ENCODE data around the gene WNT3A.

Gene WNT3A

DNA sequence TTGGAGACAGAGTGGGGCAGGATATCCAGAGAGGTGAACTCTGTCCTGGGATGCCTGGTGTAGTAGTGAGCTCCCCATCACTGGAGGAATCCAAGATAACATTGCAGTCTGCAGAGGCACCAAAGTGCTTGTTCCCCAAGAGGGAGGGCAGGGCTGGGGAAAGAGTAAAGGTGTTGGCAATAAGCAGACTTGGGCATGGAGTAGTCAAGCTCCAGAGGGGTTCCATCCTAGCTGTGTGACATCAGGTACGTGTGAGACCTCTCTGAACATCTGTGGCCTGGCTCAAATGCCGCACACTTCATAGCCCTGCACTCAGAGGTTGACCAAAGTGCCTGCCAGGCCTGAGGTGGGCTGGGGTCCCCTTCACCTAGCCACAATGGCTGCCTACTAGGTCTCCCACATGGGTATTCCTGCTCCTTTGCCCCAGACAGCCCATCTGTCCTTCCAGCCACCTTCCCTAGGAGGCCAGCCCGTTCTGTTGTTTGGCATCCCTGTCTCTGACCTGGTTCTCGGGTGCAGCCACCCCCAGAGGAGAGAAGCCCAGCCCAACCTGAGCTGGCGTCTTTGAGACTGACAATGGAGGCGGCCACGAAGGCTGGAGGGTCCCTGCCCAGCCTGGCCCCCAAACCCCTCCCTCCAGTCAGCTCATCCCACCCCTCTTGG, 72.9 kb downstream of the WNT3A start:
- H3K4me3 ChIP-seq (ENCODE audit: low read depth, low read length): no peak overlapping the region
- no peak for DNase-seq
- no peak overlapping the region for H3K27ac ChIP-seq
- H3K36me3 ChIP-seq: peaks cover 3% of the 10 kb centered on the region
- H3K27me3 ChIP-seq (ENCODE audit: insufficient read depth, low read depth, severe bottlenecking): no peaks in the 10 kb centered on the region
- TF ChIP-seq, protein P1, sequence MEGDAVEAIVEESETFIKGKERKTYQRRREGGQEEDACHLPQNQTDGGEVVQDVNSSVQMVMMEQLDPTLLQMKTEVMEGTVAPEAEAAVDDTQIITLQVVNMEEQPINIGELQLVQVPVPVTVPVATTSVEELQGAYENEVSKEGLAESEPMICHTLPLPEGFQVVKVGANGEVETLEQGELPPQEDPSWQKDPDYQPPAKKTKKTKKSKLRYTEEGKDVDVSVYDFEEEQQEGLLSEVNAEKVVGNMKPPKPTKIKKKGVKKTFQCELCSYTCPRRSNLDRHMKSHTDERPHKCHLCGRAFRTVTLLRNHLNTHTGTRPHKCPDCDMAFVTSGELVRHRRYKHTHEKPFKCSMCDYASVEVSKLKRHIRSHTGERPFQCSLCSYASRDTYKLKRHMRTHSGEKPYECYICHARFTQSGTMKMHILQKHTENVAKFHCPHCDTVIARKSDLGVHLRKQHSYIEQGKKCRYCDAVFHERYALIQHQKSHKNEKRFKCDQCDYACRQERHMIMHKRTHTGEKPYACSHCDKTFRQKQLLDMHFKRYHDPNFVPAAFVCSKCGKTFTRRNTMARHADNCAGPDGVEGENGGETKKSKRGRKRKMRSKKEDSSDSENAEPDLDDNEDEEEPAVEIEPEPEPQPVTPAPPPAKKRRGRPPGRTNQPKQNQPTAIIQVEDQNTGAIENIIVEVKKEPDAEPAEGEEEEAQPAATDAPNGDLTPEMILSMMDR (IDR thresholded peaks at IDR 0.05; ENCODE audit: low read depth, low read length): no peak
- no peaks in the 10 kb centered on the region for H3K9me3 ChIP-seq (ENCODE audit: severe bottlenecking)

DNA sequence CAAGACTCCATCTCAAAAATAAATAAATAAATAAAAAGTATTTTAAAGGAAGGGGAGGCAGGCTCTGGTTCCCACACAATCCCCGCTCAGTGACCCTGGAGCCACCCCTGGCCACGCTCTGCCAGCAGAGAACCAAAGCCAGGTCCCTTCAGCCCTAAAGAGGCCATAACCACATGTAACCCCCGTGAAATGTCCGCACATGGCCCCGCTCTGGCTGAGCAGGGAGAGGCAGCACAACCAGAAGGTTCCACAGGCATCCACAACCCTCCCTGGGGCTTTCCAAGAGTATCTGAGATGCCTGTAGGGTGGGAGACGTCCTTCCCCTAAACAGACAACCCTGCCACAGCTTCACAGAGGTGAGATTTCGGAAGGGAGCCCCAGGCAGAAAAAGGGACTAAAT, 74.3 kb downstream of the WNT3A start:
- H3K27ac ChIP-seq: no peak overlapping the region
- no peak for DNase-seq
- no peak overlapping the region for H3K4me3 ChIP-seq (ENCODE audit: low read depth, low read length)
- H3K27me3 ChIP-seq (ENCODE audit: insufficient read depth, low read depth, severe bottlenecking): no peaks in the 10 kb centered on the region
- no peaks in the 10 kb centered on the region for H3K9me3 ChIP-seq (ENCODE audit: severe bottlenecking)
- TF ChIP-seq, protein P1 (IDR thresholded peaks at IDR 0.05; ENCODE audit: low read depth, low read length): no peak
- peaks cover 3% of the 10 kb centered on the region for H3K36me3 ChIP-seq

DNA sequence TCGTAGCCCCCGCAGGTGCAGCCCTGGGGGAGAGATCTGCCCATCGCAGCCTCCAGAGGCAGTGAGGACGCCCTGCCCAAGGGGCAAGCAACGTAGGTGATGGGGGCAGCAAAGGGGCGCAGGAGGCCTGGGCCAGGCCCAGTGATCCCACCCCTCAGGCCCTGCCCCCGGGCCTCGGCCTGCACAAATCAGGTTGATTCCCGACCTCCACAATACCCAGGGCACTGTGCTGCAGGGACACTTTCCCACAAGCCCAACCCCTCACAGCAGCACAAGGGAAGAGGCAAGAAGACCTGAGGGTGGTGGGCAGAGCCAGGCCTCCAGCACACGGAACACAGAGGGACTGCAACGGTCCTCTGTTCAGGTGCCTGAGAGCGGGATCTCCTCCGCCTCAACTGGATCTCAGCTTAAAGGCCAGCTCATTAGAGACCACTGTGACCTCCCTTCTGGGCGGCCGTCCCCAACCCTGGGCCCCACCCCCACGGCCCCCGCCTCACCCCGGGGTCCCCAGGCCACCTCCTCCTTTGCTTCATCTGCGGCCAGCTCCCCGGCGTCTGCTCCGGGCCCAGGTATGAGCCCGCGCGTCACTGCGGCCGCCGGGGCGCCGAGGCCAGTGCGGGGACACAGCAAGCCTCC, 74.9 kb downstream of the WNT3A start:
- DNase-seq: no peak

DNA sequence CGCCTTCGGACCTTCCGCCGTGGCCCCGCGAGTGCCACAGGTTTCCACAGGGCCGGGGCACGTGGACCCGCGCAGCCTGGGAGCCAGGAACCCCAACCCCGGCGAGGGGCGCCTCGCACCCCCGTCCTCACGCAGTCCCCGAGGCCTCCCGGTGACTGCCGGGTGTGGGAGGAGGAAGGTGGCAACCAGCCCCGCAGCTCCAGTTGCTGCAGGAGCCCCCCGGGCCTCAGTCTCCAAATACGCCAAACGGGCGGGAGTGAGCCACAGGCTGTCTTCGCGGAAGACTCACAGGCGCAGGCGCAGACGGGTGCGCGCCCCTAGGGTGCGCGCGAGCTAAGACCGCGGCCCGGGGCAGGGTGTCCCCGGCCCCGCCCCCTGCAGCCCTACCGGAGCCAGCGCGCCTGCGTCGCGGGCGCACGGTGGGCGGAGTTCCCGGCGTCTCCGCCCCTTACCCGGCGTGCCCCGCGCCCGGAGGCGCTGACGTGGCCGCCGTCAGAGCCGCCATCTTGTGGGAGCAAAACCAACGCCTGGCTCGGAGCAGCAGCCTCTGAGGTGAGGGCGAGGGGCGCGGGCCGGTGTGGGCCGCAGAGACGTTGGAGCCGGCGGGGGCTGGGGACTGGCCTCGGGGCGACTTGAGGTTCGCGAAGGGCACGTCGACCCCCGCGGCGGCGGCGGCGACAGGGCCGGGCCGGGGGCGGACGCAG, 75.6 kb downstream of the WNT3A start, which contains the start of gene ARF1:
TSS of gene ARF1 (plus strand) at position 495 of the 704 bp plus-strand sequence. CDS start 14,407 bp downstream, outside the sequence.
- TF ChIP-seq, protein P1 (IDR thresholded peaks at IDR 0.05; ENCODE audit: low read depth, low read length): no peak
- DNase-seq: peak; percentile 72
- Histone ChIP-seq H3K36me3 (peaks cover 3% of the 10 kb centered on the region), H3K4me3 (ENCODE audit: low read depth, low read length) (peak within 1 kb of the TSS; percentile 85), H3K9me3 (ENCODE audit: severe bottlenecking) (no peaks in the 10 kb centered on the region), H3K27ac (peak within 1 kb of the TSS; percentile 83), H3K27me3 (ENCODE audit: insufficient read depth, low read depth, severe bottlenecking) (no peaks in the 10 kb centered on the region)

More for the DNA sequence above, 74.9 kb downstream of the WNT3A start:
- Histone ChIP-seq H3K36me3 (peaks cover 3% of the 10 kb centered on the region), H3K4me3 (ENCODE audit: low read depth, low read length) (peak overlapping the region; percentile 69), H3K9me3 (ENCODE audit: severe bottlenecking) (no peaks in the 10 kb centered on the region), H3K27ac (peak overlapping the region; percentile 76), H3K27me3 (ENCODE audit: insufficient read depth, low read depth, severe bottlenecking) (no peaks in the 10 kb centered on the region)
- TF ChIP-seq, protein P1 (IDR thresholded peaks at IDR 0.05; ENCODE audit: low read depth, low read length): no peak

DNA sequence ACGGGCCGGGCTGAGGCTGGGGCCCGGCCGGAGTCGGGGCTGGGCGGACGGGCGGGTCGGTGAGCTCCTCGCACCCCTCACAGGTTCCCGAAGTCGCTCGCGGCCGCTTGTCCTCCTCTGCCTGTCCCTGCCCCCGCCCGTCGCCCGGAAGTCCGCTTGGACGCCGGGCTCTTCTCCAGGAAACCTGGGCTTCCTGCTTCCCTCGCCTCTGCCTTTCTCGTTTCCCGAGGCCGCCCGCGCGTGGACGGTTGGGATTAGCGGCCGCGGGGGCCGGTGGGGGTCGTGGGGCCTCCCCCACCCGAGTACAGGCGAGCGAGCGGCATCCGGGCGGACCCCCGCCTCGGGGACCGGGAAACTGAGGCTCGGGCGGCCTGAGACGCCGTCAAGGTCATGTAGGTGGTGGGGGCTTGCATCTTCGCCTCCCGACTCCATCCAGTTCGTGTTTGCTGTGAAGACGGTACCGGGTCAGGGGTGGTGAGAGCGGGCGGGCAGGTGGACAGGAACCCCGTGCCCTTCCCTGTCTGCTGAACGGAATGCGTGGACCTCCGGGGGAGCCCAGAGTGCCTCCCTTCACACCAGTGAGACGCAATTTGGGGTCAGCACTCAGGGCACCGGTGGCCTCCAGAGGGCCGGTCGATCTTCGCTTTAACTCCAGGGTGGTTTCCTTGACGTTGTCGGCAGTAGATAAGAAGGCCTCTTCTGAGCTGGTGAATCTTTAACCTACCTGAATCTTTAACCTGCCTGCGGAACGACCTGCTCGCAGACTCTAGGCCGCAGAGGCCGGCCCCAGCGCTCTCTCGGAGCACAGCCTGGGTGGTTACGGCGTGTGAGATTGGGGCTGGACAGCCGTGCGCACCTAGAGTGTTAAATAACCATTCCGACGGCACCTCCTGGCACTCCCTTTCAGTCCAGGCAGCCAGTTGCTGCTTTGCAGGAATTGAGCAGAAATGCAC, 76.4 kb downstream of the WNT3A start:
- H3K9me3 ChIP-seq (ENCODE audit: severe bottlenecking): no peaks in the 10 kb centered on the region
- TF ChIP-seq, protein P1 (IDR thresholded peaks at IDR 0.05; ENCODE audit: low read depth, low read length): no peak
- no peak for DNase-seq
- peak overlapping the region; percentile 85 for H3K4me3 ChIP-seq (ENCODE audit: low read depth, low read length)
- no peaks in the 10 kb centered on the region for H3K27me3 ChIP-seq (ENCODE audit: insufficient read depth, low read depth, severe bottlenecking)
- H3K27ac ChIP-seq: peak overlapping the region; percentile 83
- peaks cover 3% of the 10 kb centered on the region for H3K36me3 ChIP-seq
